Measurements from ENCODE around the gene ARHGDIB. TPM values are rescaled to one million over a fixed set of nuclear protein-coding genes. Genes with fewer than 3 reads are reported as not detected.
A peak's percentile ranks its signal among the peaks of the same experiment; 100 is the strongest.

Gene ARHGDIB
- total RNA-seq, 1 experiment from 2014 or later: 16.8 TPM

DNA sequence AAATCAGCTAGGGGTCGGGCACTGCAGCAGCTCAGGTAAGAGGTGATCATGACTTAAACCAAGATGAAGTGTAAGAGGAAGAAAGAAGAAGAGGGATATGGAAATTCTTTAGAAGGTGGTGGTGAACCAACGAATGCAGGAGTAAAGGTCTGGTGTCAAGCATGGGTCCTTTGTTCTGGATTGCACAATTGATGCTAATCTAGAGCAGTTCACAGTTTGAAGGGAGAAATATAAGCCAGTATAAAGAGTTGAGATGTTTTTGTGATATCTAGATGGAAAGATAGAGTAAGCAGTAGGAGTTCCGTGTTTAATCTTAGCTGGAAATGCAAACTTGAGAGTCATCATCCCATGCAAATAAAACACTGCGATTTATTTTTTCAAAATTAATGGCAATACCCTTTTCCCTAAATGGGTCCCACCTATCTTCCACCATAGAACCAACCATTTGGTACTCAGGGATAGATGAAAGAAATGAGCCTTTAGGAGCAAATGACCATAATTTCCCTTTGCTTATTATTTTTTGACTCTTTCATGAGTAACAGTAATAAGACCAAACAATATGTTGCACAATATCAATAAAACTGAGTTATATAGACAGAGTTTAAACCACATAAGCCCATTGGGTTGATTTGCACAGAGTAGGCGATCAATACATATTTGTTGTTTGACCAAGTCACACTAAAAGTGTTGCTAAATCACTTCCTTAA is 60.7 kb downstream of the ARHGDIB start:
- DNase-seq (ENCODE audit: low read depth): no peak

GRCh38 chr12:14896521-14897169 is 64.8 kb downstream of the ARHGDIB start:
- no peak for DNase-seq (ENCODE audit: low read depth)

DNA sequence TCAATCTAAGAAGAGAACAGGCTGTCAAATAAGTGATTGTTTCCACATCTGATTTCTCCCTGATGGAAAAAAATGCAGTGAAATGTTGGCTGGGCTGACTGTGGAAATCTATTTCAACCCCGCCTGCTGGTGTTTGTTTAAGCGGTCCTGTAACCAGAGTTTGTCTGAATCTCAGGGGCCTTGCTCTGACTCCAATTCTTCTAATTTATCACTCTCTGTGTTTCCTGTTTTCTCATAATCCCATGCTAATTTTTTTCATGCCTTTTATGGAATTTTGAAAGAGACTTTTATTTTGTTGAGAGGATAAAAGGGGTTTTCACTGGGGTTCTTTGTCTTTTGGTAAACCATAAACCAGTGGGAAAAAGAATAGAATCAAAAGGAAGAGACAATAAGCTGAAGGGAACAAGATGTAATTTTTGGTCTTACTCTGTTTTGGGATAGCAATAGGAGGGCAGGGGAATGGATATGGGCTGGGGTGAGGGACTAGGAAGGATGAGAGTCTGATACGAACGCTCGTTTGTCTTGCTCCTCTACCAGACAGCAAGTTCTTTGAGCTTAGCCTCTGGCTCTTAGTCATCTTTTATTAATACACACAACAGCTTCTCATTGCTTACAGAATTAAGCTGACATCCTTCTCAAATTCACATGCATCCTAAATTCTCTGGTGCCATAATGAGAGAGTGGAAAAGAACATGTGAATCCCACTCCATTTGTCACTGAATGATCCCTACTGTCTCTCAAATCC is 67.7 kb downstream of the ARHGDIB start:
- DNase-seq (ENCODE audit: low read depth): no peak

DNA sequence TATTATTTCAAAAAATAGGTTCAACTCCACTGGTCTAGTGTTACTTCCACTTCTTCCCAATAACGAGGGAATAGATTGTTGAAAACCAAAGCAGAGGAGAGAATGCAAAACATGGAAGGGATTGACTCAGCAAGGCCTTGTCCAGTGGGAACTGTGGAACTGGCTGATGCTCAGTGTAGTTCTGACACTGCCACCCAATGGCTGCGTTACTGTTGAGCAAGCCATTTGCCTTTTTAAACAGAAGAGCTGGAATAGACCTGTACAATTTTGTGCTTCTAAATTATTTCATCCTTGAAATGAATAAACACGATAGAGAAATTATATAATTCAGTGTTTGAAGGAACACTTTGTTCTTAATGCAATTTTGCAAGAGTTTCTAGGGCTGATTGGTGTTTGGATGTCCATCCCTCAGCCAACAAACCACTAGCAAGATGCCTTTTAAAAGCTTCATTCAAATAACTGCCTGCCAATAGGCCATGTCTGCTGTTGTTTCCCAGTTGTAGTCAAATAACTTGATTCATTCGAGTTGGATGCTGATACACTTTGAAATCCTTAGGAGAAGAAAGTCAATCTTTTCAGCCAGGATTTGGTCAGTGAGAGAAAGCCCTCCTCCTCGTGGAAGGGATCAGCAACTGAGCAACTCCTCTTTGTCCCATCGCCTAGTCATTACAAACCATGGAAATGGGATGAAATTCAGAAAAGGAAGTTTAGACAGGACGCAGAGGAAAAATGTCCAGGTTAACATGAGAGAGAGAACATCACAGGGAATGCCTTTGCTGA is 68.5 kb downstream of the ARHGDIB start:
- DNase-seq (ENCODE audit: low read depth): peak; percentile 34

Other genes starting within 250 kb of the ARHGDIB start
- gene WBP11, start 158.1 kb downstream of the ARHGDIB start, total RNA-seq (2014; rRNA removed): 20.3 and 23.4 TPM in 2 replicates
- gene C12orf60, start 157.9 kb downstream of the ARHGDIB start, total RNA-seq (2014; rRNA removed): 1.5 and 3.2 TPM in 2 replicates
- gene SMCO3, start 147.4 kb downstream of the ARHGDIB start, total RNA-seq (2014; rRNA removed): not detected in 2 replicates
- not detected in 2 replicates for gene ART4, start 118.1 kb downstream of the ARHGDIB start, total RNA-seq (2014; rRNA removed)
- not detected in 2 replicates for gene MGP, start 75.7 kb downstream of the ARHGDIB start, total RNA-seq (2014; rRNA removed)
- not detected in 2 replicates for gene ERP27, start 23.1 kb downstream of the ARHGDIB start, total RNA-seq (2014; rRNA removed)
- gene PDE6H, start 11.4 kb upstream of the ARHGDIB start, total RNA-seq (2014; rRNA removed): not detected in 2 replicates

Measured in LHCN-M2 (cell line).